ENCODE measurements around the gene GRID1. TPM values are rescaled to one million over a fixed set of nuclear protein-coding genes. Genes with fewer than 3 reads are reported as not detected.

GRID1 gene
- total RNA-seq, 1 donor from 2014 or later, result under 0.01 TPM

GRCh38 chr10:86072413-86072812 lies 294.2 kb downstream of the GRID1 start:
- TF ChIP-seq, protein P1, sequence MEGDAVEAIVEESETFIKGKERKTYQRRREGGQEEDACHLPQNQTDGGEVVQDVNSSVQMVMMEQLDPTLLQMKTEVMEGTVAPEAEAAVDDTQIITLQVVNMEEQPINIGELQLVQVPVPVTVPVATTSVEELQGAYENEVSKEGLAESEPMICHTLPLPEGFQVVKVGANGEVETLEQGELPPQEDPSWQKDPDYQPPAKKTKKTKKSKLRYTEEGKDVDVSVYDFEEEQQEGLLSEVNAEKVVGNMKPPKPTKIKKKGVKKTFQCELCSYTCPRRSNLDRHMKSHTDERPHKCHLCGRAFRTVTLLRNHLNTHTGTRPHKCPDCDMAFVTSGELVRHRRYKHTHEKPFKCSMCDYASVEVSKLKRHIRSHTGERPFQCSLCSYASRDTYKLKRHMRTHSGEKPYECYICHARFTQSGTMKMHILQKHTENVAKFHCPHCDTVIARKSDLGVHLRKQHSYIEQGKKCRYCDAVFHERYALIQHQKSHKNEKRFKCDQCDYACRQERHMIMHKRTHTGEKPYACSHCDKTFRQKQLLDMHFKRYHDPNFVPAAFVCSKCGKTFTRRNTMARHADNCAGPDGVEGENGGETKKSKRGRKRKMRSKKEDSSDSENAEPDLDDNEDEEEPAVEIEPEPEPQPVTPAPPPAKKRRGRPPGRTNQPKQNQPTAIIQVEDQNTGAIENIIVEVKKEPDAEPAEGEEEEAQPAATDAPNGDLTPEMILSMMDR (IDR thresholded peaks at IDR 0.05; ENCODE audit: insufficient read depth, low read length, severe bottlenecking), result no peak
- Histone ChIP-seq H3K36me3 (ENCODE audit: control insufficient read depth, insufficient read depth, low read length) (no peaks in the 10 kb centered on the region), H3K4me3 (ENCODE audit: low read depth, low read length) (no peak overlapping the region), H3K27me3 (ENCODE audit: control insufficient read depth, insufficient read depth, low read length) (no peaks in the 10 kb centered on the region)
- FAIRE-seq (no peak), DNase-seq (ENCODE audit: low read depth) (no peak)

- FAIRE-seq (no peak), DNase-seq (ENCODE audit: low read depth) (no peak)
- Histone ChIP-seq H3K36me3 (ENCODE audit: control insufficient read depth, insufficient read depth, low read length) (no peaks in the 10 kb centered on the region), H3K27me3 (ENCODE audit: control insufficient read depth, insufficient read depth, low read length) (no peaks in the 10 kb centered on the region), H3K4me3 (ENCODE audit: low read depth, low read length) (no peak overlapping the region)
- TF ChIP-seq, protein P1 (IDR thresholded peaks at IDR 0.05; ENCODE audit: insufficient read depth, low read length, severe bottlenecking), result no peak
These were observed 294.8 kb downstream of the GRID1 start for GRCh38 chr10:86071758-86072157.

DNA sequence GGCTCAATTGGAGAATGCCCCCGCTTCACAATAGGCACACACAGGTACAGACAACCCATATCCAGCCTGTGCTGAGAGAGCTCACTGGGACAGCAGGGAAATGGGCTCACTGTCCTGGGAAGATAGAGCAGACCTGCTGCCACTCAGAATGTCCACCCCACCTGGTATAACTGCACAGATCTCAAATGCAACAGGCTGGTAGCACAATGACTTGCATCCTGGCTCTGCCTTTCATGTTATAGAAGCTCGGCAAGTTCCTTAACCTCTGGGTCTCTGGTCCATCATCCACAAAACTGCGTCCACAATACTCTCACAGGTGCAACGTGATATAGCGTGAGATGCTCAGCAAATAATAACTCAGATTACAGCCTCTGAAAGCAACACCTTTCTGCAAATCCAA lies 295.4 kb downstream of the GRID1 start:
- Histone ChIP-seq H3K4me3 (ENCODE audit: low read depth, low read length) (no peak overlapping the region), H3K27me3 (ENCODE audit: control insufficient read depth, insufficient read depth, low read length) (no peaks in the 10 kb centered on the region), H3K36me3 (ENCODE audit: control insufficient read depth, insufficient read depth, low read length) (no peaks in the 10 kb centered on the region)
- DNase-seq (ENCODE audit: low read depth) (no peak), FAIRE-seq (peak; percentile 52)
- TF ChIP-seq, protein P1 (IDR thresholded peaks at IDR 0.05; ENCODE audit: insufficient read depth, low read length, severe bottlenecking), result no peak

DNA sequence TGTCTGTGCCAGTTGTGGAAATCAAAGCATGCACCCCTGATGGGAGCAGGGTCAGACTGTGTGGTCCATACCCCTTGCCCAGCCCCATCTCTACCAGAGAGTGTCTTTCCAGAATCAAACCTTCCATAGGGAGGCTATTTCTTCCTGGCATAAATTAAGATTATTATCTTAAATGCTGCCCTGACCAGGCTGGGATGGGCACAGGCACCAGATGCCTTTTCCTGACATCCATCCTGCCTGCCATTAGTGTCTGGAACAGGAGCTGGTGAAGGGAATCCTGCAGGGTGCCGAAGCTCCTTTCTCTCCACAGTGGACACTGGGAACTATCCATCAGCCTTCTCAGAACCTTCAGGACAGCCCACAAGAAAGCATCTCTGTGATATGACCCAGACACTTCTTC lies 296.3 kb downstream of the GRID1 start:
- TF ChIP-seq, protein P1 (IDR thresholded peaks at IDR 0.05; ENCODE audit: insufficient read depth, low read length, severe bottlenecking), result no peak
- DNase-seq (ENCODE audit: low read depth) (no peak), FAIRE-seq (no peak)
- no peaks in the 10 kb centered on the region for H3K27me3 ChIP-seq (ENCODE audit: control insufficient read depth, insufficient read depth, low read length)
- no peak overlapping the region for H3K4me3 ChIP-seq (ENCODE audit: low read depth, low read length)
- H3K36me3 ChIP-seq (ENCODE audit: control insufficient read depth, insufficient read depth, low read length), result no peaks in the 10 kb centered on the region

GRCh38 chr10:86068231-86069054 lies 298.2 kb downstream of the GRID1 start:
- FAIRE-seq, result no peak
- H3K27me3 ChIP-seq (ENCODE audit: control insufficient read depth, insufficient read depth, low read length), result no peaks in the 10 kb centered on the region
- DNase-seq (ENCODE audit: low read depth), result no peak
- no peaks in the 10 kb centered on the region for H3K36me3 ChIP-seq (ENCODE audit: control insufficient read depth, insufficient read depth, low read length)
- TF ChIP-seq, protein P1 (IDR thresholded peaks at IDR 0.05; ENCODE audit: insufficient read depth, low read length, severe bottlenecking), result no peak
- H3K4me3 ChIP-seq (ENCODE audit: low read depth, low read length), result no peak overlapping the region

Measured in bronchial epithelial cell (primary cell).